ENCODE results near the gene CIAO2B.

DNA sequence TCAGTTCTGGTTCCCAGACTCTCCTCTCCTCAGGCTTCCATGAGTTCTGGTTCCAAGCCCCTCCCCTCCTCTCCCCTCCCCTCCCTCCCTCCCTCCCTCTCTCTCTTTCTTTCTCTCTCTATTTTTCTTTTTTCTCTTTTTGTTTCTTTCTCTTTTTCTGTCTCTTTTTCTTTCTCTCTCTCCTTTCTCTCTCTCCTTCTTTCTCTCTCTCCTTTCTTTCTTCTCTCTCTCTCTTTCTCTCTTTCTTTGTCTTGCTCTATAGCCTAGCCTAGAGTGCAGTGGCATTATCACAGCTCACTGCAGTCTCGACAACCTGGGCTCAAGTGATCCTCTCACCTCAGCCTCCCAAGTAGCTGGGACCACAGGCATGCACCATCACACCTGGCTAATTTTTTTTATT lies 26.1 kb upstream of the CIAO2B start:
- TF ChIP-seq, protein P1, sequence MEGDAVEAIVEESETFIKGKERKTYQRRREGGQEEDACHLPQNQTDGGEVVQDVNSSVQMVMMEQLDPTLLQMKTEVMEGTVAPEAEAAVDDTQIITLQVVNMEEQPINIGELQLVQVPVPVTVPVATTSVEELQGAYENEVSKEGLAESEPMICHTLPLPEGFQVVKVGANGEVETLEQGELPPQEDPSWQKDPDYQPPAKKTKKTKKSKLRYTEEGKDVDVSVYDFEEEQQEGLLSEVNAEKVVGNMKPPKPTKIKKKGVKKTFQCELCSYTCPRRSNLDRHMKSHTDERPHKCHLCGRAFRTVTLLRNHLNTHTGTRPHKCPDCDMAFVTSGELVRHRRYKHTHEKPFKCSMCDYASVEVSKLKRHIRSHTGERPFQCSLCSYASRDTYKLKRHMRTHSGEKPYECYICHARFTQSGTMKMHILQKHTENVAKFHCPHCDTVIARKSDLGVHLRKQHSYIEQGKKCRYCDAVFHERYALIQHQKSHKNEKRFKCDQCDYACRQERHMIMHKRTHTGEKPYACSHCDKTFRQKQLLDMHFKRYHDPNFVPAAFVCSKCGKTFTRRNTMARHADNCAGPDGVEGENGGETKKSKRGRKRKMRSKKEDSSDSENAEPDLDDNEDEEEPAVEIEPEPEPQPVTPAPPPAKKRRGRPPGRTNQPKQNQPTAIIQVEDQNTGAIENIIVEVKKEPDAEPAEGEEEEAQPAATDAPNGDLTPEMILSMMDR (optimal IDR thresholded peaks at IDR 0.05 in 1 of 3, IDR thresholded peaks at IDR 0.05 in 1 of 3, conservative IDR thresholded peaks at IDR 0.05 in 1 of 3; ENCODE audit: extremely low read depth in 1 of 3, insufficient read depth in 2 of 3, low read length in 3 of 3), result no peak
- no peak for TF ChIP-seq EZH2 (IDR thresholded peaks at IDR 0.05; ENCODE audit: low read length)

All from keratinocyte (primary cell).